NCI-H226 (cell line): ENCODE data around the gene CRELD1.
A peak's percentile ranks its signal among the peaks of the same experiment; 100 is the strongest.

Experiments used
- DNase-seq: peaks from one replicate; pipeline ENCODE4 v3.0.0-alpha.2; 2015

Gene CRELD1

DNA sequence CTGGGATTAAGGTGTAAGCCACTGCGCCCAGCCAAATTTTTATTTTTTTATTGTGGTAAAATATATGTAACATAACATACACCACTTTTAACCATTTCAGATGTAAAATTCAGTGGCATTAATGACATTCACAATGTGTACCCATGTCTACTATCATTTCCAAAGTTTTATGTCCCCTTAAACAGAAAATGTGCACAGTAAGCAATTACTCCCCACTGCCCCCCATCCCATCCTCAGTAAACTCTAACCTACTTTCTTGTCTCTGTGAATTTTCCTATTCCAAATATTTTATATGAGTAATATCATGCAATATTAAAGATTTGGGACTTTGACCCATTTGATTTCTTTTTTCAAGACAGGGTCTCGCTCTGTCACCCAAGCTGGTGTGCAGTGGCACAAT lies 33.2 kb downstream of the CRELD1 start:
- DNase-seq, result no peak

DNA sequence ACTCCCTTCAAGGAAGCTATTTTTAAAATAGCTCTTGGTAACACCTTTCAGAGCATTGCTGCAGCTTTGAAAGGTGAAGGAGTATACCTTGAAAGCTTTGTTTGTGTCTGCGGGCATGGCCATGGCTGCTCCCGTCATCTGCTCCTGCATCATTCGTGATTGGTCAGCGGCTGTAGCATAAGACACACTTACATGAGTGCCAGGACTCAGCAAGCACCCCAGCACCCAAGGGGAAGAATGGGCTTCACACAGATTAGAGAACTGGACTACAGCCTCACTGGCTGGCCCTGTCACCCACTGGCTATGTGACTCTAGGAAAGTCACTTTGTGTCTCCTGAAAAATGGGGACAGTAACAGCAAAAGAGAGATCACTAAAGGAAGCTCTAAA lies 36.0 kb downstream of the CRELD1 start:
- no peak for DNase-seq

DNA sequence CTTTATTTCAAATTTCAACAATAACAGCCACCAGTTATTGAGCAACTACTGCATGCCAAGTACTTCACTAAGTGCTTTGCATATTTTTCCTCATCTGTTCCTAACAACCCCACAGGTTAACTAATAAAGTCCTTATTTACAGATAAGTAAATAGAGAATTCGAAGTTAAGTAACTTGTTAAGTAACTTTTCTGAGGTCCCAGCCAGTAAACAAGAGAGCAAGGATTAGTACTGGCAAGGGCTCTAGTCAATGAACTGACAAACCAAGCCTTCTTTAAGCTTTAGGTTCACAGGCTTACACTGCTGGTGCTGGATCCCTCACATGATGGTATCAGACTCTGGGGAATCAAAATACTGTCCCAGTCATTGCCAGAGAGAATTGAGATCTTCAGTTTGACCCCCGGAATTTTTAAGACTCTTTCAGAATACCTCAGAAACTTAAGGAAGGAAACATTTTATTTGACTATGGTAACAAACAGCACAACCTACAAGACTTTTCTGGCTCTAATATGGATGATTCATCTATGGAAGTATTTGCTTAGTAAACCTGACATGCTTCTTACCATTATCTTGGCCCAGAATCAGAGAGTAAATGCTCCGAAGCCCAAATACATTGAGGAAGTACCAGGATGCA lies 36.5 kb downstream of the CRELD1 start:
- peak; percentile 88 for DNase-seq

DNA sequence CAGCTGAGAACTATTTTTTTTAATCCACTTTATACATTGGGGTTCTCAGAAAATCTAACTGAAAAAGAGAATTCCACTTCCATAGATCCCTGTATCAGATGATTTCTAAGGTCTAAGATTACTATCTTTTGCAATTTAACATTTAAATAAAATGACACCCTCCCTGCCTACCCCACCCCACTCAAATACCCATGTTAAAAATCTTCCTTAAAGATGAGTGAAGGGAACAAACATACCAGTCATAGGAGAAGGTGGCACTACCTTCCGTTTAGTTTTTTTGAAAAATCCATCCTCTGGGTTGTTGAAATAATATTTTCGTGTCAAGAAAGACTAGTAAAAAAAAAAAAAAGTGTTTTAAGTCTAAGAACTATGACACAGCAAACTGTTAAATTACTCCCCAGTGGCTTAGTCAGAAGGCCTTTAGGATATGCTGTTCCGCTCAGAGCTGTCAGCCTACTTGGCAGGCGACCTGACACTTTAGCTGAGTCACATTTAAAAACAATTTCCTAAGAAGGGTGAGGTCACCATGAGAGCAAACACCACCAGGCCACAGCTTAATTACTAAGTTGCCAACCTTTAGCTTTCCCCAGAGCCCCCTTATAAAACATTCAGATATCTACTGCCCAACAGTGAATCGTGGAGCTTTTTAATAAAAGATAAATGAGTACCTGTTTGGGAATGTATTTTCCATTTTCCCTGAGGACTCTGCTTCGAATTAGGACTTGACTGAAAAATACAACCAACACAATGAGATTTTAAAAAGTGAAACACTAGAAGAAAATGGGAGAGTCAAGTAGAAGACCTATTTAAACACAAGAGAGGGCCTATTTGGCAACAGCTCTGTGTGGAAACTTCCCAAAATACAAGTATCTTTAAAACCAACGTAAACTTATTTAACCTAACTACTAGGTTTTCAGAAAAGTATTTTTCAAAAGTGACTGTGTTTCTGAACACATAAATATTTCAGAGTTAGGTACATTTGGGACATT lies 43.4 kb downstream of the CRELD1 start:
- DNase-seq, result peak; percentile 91

DNA sequence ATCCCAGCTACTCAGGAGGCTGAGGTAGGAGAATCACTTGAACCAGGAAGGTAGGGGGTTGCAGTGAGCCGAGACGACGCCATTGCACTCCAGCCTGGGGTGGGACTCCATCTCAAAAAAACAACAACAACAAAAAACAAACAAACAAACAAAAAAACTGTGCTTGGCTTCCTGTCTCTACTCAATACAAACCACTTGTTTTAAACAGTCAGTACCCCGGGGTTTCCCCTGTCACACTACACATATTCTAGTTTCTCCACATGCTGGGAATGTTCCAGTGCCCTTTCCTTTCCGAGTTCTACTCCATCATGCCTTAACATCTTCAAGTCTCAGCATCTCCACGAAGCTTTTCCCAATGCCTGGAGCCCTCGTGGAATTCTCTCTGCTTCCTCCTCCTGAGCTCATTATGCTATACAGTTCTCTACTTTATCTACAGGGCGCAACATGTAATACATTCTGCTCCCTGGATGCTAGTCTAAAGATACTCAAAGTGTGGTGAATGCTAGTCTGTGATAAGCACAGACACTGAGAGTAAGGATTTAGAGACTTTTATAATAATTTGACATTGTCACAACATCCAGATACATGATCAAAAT lies 45.2 kb downstream of the CRELD1 start:
- DNase-seq, result no peak

DNA sequence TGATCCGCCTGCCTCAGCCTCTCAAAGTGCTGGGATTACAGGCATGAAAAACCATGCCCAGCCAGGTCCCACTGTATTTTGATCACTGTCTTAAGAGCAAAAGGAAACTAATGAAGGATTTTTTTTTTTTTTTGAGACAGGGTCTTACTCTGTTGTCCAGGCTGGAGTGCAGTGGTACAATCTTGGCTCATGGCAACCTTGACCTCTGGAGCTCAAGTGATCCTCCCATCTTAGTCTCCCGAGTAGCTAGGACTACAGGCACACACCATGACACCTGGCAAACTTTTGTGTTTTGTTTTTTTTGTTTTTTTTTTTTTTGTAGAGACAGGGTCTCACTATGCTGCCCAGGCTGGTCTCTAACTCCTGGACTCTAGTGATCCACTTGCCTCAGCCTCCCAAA lies 46.6 kb downstream of the CRELD1 start:
- DNase-seq, result no peak

DNA sequence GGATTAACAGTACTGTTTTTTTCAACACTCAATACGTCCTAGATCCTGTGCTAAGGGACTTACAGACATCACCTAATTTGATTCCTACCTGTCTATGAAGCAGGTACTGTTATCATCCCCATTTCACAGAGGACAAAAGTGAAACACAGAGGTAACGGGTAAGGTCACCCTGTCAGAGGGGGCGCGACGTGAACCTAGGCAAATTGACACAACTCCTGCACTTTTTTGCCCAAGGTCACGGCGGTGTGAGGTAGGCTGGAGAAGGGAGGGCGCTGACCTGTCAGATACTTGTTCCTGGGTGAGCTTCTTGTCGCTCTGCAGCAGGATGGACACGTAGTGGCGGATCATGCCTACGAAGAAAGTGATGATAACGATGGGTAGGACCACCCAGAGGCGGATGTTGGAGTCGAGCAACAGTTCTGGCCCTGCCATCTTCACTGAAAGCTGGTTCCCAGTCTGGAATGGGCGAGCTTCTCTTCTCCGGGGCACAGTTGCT lies 52.6 kb downstream of the CRELD1 start:
- no peak for DNase-seq

DNA sequence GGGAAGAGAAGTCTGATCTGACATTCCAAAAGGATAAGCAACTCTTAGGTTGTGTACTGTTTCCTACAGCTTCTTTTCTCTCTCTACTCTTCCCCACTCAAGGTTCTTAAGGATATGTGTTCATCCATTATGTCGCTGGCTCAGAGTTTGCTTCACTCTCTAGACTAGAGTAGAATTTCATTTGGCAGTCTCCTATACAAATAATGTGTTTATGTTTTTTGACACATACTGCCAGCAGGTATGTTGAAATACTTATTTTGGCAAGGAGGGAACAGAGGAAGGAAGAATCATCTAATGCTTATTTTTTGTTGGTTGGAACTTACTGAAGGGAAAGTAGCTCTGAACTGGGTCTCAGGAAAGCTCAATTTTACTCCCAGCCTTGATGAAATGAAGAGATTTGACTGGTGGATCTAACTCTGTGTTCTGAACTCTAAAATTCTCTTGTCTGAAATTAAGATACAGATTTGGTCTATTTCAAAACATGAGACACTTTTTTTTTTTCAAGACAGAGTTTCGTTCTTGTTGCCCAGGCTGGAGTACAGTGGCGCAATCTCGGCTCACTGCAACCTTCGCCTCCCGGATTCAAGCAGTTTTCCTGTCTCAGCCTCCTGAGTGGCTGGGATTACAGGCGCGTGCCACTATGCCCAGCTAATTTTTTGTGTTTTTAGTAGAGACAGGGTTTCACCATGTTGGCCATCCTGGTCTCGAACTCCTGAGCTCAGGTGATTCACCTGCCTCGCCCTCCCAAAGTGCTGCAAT lies 60.6 kb downstream of the CRELD1 start:
- peak; percentile 20 for DNase-seq
